ENCODE measurements around the gene GPHB5. TPM values are rescaled to one million over a fixed set of nuclear protein-coding genes. Genes with fewer than 3 reads are reported as not detected.

Gene GPHB5
- total RNA-seq, 2 experiments from 2014 or later: not detected

DNA sequence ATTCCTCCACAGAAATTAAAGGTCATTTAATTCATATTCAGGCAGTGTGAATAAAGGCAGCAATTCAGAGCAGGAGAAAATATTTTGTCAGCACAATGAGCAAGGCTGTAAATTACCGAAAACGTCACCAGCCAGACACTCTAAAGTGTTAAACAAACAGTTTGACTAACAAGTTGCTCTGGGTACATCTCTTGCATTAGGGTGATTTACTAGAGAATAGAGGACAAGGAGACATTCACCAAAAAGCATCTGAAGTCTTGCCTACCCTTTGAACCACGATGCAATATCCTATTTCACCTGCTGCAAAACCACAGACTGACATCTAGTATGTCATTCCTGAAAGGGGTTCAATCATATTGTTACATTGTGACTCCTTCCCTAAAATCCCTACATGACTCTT lies 27.1 kb upstream of the GPHB5 start:
- peaks cover 19% of the 10 kb centered on the region for H3K27me3 Mint-ChIP-seq
- CTCF ChIA-PET: no interaction called here
- no peaks in the 10 kb centered on the region for H3K9me3 Mint-ChIP-seq
- DNase-seq (no peak), ATAC-seq (no peak)
- no peaks in the 10 kb centered on the region for H3K36me3 Mint-ChIP-seq (ENCODE audit: low read depth)
- intact Hi-C loops (cut with micrococcal nuclease): no loop called here
- POLR2A ChIA-PET: interaction anchor here (0.6 kb wide), 1 partner anchor 289 kb away, joined by 3 read pairs; no protein-coding TSS in a partner anchor
- no peaks in the 10 kb centered on the region for H3K4me1 Mint-ChIP-seq (ENCODE audit: low read depth)
- no peak overlapping the region for H3K4me3 Mint-ChIP-seq
- TF ChIP-seq, protein P1, sequence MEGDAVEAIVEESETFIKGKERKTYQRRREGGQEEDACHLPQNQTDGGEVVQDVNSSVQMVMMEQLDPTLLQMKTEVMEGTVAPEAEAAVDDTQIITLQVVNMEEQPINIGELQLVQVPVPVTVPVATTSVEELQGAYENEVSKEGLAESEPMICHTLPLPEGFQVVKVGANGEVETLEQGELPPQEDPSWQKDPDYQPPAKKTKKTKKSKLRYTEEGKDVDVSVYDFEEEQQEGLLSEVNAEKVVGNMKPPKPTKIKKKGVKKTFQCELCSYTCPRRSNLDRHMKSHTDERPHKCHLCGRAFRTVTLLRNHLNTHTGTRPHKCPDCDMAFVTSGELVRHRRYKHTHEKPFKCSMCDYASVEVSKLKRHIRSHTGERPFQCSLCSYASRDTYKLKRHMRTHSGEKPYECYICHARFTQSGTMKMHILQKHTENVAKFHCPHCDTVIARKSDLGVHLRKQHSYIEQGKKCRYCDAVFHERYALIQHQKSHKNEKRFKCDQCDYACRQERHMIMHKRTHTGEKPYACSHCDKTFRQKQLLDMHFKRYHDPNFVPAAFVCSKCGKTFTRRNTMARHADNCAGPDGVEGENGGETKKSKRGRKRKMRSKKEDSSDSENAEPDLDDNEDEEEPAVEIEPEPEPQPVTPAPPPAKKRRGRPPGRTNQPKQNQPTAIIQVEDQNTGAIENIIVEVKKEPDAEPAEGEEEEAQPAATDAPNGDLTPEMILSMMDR (IDR thresholded peaks at IDR 0.05): no peak
- no peak overlapping the region for H3K27ac Mint-ChIP-seq

DNA sequence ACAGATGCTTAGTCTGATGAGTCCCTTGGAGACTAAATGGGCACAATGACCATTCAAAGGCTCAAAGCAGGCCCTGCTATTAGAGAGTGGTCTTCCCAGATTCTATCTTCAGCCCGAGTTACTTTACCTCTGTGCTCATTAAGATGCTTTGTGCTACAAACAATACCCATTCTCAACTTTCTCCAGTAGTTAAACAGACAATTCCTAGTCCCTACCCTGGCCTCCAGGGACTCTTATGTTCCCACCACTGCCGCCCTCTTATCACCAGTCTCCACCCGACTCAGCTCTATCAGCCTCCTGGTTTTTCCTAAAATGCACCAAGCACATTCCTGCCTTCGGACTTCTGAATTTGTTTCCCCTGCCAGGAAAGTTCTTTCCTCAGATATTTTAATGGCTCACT lies 25.6 kb upstream of the GPHB5 start:
- CTCF ChIA-PET: no interaction called here
- Mint-ChIP-seq H3K9me3 (no peaks in the 10 kb centered on the region), H3K4me1 (ENCODE audit: low read depth) (no peaks in the 10 kb centered on the region), H3K4me3 (no peak overlapping the region), H3K36me3 (ENCODE audit: low read depth) (no peaks in the 10 kb centered on the region), H3K27ac (no peak overlapping the region), H3K27me3 (peaks cover 21% of the 10 kb centered on the region)
- ATAC-seq: no peak
- DNase-seq: no peak
- POLR2A ChIA-PET: no interaction called here
- TF ChIP-seq, protein P1 (IDR thresholded peaks at IDR 0.05): no peak
- intact Hi-C loops (cut with micrococcal nuclease): no loop called here

DNA sequence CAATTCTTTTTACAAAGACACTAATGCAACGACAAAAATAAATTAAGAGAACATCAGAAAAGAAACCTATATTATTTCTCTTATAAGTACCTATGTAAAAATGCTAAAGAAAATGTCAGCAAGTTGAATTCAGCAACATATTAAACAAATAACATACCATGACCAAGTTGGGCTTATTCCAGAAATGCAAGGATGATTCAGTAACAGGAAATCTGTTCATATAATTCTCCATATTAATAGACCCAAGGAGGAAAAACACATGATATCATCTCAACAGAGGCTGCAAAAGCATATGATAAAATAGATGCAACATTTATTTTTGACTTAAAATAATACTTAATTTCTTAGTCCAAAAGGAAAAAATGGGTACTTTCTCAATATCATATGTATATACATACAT lies 25.1 kb upstream of the GPHB5 start:
- no peak overlapping the region for H3K4me3 Mint-ChIP-seq
- H3K4me1 Mint-ChIP-seq (ENCODE audit: low read depth): no peaks in the 10 kb centered on the region
- no peaks in the 10 kb centered on the region for H3K9me3 Mint-ChIP-seq
- intact Hi-C loops (cut with micrococcal nuclease): no loop called here
- POLR2A ChIA-PET: no interaction called here
- CTCF ChIA-PET: no interaction called here
- ATAC-seq: no peak
- no peak overlapping the region for H3K27ac Mint-ChIP-seq
- H3K36me3 Mint-ChIP-seq (ENCODE audit: low read depth): no peaks in the 10 kb centered on the region
- TF ChIP-seq, protein P1 (IDR thresholded peaks at IDR 0.05): no peak
- no peak for DNase-seq
- peaks cover 21% of the 10 kb centered on the region for H3K27me3 Mint-ChIP-seq

DNA sequence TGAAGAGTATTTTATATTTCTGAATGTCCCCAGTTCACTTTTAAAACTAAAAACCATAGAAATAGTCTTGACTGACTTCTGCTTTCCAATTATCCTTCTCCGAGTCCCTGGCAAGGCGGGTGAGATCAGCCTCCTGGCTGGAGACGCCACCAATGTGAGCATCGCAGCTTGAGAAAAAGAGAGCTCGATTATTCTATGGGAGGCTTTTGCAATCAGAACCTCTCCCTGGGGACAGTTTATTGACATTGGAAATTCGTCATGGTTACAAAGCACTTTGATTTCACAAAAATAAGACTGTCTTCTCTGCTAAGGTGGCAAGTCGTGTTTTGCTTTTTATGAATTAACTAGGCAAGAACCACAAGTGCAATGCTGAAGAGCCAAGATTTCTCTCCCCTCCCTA lies 23.6 kb upstream of the GPHB5 start:
- TF ChIP-seq, protein P1 (IDR thresholded peaks at IDR 0.05): no peak
- intact Hi-C loops (cut with micrococcal nuclease): no loop called here
- peaks cover 15% of the 10 kb centered on the region for H3K27me3 Mint-ChIP-seq

DNA sequence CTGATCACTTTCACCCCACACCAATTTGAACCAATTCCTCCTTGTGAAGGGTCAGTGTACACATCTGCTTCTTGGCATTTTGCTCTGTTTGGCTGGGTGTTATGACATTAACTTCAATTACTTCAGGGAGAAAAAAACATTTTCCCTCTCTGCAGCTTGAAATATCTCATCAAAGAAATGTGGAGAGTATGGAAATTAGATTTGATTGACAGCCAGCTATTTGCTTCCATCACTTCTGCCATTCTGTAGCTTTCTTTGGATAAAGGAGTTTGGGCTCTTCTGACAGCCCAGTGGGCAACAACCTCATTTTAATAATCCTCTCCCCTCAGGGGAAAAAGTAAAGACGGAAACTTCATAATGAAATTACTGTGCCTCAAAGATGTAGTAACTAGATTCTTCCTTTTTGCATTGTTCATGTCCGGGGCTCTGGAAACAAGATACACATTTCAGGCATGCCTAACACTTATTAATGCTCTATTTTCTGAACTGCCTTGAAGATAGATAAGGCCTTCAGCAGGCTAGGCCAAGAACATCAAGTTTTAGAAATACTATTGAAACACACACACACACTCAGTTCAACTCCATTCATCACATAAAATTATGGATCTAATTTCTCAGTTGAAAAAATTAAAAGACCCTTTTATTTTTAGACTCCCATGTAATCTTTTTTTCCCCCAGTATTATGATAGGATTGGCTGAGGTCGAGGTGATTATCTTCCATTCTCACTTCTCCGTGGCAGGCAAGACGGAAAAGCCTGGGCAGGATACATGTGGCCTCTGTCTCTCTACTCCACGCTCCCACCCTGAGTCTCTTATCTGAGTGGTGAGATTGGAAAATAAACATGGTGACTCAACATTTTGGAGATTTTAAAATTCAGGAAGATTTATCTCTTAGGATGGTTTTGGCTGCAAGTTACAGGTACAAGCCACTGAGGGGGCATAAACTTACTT lies 10.3 kb upstream of the GPHB5 start:
- ATAC-seq (no peak), DNase-seq (no peak)
- no peaks in the 10 kb centered on the region for H3K9me3 Mint-ChIP-seq
- CTCF ChIA-PET: no interaction called here
- no peak overlapping the region for H3K27ac Mint-ChIP-seq
- intact Hi-C loops (cut with micrococcal nuclease): no loop called here
- H3K4me3 Mint-ChIP-seq: no peak overlapping the region
- no peaks in the 10 kb centered on the region for H3K4me1 Mint-ChIP-seq (ENCODE audit: low read depth)
- peaks cover 3% of the 10 kb centered on the region for H3K27me3 Mint-ChIP-seq
- POLR2A ChIA-PET: interaction anchor here (0.7 kb wide), 1 partner anchor 24 kb away, joined by 3 read pairs; no protein-coding TSS in a partner anchor
- TF ChIP-seq, protein P1 (IDR thresholded peaks at IDR 0.05): no peak
- H3K36me3 Mint-ChIP-seq (ENCODE audit: low read depth): no peaks in the 10 kb centered on the region

More for the DNA sequence above, 23.6 kb upstream of the GPHB5 start:
- ChIA-PET POLR2A (no interaction called here), CTCF (no interaction called here)
- Mint-ChIP-seq H3K9me3 (peaks cover 2% of the 10 kb centered on the region), H3K36me3 (ENCODE audit: low read depth) (no peaks in the 10 kb centered on the region), H3K27ac (no peak overlapping the region), H3K4me1 (ENCODE audit: low read depth) (no peaks in the 10 kb centered on the region), H3K4me3 (no peak overlapping the region)
- ATAC-seq (no peak), DNase-seq (no peak)
